Activated CD4-positive, alpha-beta T cell treated with anti-CD3 and anti-CD28 coated beads, Interleukin-10, Interleukin-2, amounts not matched to agents 100 ng/mL and 50 ng/mL, durations not matched to agents 16 hours and 8 hours (primary cell): ENCODE data around the gene KERA.

Source experiments
- DNase-seq: peaks from one replicate; pipeline ENCODE4 v3.0.0-alpha.2; 2020

Gene KERA

DNA sequence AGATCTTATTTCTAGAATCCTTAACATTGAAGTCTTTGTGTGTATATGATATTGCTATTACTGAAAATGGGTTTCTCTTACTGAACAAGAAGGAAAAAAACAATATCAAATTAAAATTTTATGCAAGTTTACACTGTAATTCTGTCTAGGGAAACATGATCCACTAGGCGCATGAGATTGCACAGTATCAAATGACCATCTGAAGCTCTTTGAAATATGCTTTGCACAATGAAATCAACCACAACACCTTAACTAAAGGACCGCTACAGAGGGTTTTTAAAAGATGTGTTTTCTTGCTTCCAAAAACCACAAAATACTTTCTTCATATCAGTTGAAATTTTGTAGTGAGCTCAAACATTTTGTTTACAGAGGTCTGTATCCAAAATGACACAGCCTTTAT, 15.1 kb upstream of the KERA start:
- DNase-seq, result no peak

DNA sequence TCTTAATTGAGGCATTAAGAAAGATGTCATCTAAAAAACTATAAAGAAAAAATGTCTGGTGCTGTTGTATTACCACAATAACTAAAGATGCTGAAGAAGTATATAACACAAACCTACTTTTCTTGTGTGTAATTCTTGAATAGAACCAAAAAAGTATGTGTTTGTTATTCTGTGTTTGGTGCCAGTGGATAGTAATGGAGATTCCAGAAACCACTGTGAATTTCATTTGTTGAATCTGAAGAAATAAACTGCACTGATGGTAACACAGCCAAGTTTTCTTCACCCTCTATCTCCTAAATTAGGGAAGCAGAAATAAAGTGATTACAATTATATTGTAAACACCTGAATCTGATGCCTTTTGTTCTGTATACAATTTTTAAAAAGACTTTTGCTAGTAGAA, 13.1 kb upstream of the KERA start:
- no peak for DNase-seq

DNA sequence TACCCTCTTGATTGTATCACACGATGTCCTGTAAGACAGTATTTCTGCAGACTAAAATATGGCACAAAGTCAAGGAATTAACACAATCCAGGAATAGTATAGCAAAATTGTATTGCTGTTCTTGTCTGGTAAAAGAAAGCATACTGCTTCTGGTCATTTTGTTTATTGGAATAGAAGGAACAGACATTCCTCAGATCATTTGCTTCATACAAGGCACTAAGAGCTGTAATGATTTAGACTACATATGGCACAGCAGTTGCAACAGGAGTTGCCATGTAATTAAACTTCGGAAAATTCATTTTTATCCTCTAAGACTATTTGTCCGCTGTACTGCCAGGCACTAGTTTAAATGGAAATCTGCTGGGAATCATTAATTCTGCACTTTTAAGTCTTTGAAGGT, 7.6 kb upstream of the KERA start:
- no peak for DNase-seq

DNA sequence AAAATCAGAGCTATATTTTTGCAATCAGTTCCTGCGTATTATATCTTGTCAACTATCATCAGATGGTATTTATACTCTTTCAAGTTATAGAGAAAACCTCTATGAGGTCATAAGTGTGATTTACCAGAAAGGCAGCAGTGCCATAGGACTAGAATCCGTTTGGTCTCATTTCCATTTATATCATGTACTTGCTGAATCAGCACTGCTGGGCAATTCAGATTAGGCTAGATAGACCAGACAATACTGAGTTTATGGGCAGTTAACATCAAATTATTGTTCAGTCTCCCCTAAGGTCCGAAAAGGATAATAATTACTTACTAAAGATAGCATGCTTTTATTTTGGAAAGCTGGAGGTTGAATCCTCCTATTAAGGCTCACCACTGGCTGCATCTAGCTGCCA, 6.8 kb upstream of the KERA start:
- DNase-seq, result no peak

DNA sequence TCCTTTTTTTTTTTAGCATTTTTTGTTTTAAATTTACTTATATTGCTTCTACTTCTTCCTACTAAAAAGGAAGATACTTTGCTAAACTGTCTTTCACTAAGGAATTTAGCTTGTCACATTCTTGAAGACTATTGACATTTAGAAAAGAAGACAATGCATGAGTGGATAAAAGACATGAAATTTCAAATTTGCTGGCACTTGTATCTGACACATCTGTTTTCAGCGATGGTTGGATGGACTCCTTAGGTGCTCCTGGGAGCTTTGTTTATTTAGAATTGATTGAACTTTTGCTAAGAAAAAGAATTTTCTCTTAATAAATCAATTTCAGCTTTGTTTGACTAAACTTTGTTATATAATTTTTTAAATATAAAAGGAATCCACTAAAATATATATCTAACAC, 3.3 kb upstream of the KERA start:
- no peak for DNase-seq

DNA sequence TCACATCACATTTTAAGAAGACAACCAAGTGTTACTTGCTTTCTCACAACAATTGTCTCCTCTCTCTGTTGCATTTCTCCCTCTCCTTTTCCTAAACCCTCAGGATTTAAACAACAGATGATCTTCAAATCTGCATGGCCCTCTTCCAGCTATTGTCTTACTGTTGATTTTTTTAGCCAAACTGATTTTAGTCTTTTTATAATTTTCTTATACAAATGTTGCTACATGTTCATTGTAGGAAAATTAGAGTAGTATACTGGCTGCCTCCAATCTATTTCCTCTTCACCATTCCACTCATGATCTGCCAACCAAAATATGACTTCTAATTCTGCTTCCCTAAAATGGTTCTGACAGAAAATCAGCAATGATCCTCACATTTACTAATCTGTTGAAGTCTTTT, 1.4 kb upstream of the KERA start:
- no peak for DNase-seq

DNA sequence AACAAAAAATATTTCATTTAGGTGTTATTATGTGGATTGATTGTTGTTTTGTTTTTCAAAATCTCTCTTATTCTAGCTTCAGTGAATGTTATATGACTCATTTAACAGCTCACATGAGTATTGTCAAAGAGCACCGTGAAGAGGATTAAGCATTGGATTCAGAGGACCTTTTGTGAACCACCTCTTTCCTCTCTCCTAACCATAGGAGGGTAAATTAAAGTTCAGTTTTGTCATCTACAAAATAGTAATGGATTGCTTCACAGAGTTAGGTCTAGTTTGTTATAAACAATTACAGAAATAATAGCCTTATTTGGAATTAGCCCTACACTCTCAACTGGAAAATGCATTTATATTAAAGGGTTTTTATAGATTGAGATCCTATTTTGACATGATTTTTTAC, 962 bp upstream of the KERA start:
- DNase-seq, result no peak

DNA sequence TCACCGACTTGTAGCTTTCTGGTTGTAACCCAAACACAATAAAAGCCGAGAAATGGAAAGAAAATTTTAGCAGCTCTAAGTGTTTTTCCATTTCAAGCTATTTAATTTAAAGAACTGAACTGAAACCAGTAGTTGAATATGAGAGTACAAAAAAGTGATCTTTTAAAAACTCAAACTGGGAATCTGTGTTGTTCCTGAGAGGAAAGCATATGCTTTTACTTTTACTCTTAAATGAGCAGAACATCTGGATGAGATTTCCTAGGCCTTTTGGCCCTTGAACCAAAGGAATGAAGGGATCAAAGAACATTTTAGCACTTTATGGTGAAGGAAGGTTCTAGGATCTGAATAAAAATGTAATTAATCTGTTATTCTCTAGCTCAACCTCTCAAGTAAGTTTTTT, 1.3 kb downstream of the KERA start:
- DNase-seq, result no peak

DNA sequence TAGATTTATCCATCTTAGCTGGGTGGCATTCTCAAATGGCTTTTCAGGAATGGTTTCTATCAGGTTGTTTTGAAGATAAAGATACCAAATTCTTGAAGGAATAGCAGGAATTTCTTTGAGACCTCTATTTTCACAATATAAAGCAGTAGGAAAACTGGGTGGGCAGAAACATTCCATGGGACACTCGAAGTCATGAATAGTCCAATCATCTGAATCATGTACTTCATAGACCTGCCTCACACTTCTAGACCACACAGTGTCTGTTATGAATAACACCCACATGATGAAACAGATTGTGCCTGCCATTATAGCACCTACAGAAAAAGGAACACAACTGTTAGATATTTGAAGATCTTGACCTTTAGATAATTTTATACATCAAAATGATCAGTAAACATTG, 1.8 kb downstream of the KERA start:
- DNase-seq, result no peak

DNA sequence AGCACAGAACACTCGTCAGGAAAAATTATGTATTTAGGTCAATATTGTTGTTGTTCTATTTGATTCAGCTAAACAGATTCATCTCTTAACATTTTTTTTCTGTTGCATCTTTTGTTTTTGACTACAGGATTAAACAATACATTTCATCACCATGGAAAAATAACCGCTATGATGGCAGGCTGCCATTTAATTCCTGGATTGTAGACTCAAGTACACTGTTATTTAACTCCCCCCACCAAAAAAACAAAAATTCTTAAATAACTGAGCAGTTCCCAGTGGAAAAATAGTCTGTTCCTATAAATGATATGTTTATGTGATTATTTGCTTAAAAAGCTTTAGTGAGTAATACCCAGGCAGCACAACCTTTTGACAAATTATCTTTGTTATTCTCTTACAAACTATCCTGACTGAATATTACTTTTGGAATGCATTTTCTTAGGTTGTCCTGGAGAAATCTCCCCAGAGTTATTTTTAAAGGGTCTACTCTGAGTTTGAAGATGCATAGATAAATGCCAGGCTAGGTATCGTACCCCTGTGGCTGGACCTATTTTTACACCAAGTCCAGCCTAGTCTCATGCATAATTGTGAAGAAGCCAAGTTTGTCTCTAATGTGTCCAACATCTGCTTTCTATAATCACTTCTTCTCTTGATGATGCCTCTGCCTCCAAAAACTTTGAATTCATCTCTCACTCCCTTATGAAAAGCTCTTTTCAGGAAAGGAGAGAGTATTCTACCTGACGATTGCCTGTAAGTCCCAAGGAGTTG, 3.7 kb downstream of the KERA start:
- no peak for DNase-seq

DNA sequence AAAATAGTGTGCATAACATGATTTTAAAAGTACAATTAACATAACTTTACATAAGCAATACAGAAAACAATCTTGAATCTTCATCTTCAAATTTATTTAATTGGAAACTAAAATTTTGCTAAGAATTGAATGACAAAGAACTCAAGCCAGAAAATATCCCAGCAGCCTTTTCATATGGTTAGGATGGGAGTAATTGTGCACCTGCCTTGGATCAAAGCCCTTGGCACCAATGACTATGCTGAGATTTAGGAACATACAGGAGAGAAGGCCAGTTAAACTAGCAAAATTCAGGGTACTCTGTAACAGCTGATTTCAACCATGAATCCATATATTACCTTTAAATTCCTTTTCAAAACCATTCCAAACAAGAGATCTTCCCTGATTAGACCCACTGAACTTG, 5.8 kb downstream of the KERA start:
- DNase-seq, result no peak

DNA sequence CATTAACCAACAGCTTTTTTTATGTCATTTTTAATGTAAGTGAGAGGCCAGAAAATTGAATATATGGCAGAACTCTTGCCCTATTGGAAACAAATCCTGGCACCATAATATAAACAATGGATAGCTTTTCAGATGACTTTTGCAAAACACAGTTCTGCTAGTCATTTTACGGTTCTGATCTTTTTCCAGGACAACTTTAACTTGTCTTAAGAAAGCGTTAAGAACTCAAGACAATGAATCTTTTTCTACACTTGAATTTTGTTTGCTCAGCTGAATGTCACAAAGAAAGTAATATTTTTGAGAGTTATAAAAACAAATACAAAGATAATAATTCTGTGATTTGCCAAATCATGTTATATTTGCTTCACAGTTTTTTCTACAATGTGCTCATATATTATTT, 13.2 kb downstream of the KERA start:
- DNase-seq, result no peak

DNA sequence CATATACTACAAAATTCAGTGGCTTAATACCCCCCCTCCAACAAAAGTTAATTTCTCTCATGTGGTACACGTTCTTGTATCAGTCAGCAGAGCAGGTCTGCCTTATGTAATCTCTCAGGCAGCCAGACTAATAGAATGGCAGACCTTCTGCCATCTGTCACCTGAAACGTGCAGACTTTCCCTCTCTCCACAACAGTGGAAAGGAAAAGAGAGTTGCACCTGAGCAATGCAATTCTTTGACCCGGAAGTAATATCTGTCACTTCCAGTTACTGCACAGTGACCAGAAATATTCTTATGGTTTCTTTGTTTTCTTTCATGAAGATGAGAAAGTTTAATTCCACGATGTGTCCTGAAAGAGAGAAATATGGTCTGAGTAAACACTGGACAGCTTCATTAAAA, 14.4 kb downstream of the KERA start:
- DNase-seq, result no peak

DNA sequence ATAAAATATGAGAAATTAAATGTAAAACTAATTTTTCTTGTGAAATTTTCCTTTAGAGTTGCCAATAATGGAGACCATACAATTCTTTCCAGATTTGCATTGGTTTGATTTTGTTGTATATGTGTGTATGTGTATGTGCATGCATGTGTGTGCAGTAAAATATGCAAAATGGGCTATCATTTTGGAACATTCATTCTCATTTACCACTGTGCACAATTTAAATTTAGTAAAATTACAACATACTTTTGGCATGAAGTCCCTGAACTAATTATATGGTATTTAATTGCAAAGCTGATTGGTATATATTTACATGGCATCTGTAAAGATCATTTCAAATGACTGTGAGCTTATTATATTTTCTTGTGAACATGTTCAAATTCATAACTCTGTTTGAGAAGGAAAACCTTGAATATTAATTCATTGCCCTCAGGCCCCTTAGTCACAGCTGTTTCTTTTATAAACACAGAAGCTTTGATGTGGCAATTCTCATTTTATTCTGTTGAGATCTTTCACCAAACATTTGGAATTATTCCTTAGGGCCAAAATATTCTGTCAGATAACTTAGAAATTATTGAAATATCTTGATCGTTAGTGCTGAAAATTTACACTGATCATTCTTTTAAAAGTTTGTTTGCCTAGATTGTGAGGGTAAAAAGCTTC, 17.6 kb downstream of the KERA start:
- no peak for DNase-seq

DNA sequence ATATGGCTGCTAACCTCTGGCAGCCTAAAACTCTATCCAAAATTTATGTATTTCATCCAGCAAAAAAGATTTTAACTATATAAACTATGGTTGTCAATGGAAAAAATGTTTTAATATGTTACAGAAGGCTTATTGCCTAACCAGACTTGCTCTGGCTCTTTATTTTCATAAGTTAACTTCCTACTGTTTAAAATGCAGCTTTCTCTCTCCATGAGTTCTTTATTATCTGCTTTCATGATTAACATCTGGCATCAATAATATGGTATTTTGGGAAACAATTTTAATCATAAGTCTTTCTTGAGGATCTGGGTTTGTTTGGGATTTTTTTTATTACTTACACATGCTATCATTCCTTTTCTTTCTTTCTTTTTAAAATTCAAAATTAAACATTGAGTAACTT, 20.5 kb downstream of the KERA start:
- no peak for DNase-seq

DNA sequence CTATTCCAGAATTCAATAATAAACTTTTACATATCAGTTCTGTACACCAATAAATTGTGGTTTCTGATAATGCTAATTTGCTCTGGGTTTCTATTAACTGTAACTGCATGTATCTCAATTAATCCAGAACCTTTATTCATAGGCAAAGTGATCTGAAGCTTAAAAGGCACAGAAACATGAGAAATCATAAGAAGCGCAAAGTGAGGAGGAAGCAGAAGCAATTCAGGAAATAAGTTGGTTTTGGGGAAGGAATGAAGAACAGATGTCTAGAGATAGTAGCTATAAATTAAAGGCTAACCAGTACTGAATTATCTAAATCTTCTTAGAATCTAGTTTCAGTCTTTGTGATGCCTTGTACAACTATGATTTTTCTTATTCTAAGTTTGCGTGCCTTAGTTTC, 24.6 kb downstream of the KERA start:
- DNase-seq, result no peak

DNA sequence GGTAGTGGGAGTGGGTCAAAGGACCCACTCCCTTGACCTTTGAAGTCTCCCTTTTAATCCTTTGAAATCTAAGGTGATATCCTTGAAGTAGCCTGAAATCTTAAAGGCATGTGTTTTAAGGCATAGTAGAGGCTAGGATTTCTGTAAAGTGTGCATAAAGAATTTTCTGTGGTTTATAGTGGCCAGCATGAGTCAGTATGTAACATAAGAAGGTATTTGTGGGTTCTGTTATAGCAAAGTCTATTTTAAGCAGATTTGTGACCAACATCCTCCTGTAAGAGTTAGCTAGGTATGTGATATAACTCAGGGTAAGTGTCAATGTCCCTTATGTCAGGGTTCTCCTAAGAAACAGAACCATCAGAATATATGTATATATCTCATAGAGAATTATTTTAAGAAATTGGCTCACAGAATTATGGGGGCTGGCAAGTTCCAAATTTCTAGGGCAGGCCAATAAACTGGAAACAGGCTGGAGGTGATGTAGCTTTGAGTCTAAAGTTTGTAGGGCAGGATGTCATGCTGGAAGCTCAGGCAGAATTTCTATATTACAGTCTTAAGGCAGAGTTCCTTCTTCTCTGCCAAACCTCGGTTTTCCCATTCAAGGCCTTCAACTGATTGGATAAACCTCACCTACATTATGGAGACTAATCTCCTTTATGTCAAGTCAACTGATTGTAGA, 34.4 kb downstream of the KERA start:
- peak; percentile 3 for DNase-seq

DNA sequence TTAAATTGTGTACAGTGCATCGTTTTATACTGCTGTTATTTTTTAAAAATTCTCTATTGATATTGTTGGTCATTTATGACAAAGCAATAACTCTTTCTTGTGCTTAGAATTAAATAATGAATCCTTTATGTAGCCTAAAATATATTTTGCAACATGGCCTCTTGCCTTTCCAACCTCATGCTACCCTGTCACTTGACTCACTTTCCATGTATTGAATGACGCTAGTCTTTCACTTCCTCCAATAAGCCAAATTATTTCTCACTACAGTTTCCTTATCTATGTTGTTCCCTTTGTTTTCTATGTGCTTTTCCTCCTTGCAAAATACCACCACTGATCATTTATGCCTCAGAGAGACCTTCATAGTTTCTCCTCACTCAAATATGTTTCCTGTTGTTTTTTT, 36.7 kb downstream of the KERA start:
- no peak for DNase-seq

DNA sequence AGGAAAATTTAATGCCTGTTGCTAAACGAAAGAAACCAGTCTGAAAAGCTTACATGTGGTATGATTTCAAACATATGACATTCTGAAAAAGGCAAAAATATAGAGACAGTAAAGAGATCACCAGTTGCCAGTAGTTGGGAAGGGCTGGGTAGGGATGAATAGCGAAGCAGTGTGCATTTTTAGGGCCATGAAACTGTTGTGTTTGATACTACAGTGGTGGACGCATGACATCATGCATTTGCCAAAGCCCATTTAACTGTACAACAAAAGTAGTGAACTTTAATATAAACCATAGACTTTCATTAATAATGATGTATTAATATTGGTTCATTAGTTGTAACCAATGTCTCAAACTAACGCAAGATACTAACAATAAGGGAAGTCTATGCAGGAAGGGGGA, 38.4 kb downstream of the KERA start:
- DNase-seq, result no peak

DNA sequence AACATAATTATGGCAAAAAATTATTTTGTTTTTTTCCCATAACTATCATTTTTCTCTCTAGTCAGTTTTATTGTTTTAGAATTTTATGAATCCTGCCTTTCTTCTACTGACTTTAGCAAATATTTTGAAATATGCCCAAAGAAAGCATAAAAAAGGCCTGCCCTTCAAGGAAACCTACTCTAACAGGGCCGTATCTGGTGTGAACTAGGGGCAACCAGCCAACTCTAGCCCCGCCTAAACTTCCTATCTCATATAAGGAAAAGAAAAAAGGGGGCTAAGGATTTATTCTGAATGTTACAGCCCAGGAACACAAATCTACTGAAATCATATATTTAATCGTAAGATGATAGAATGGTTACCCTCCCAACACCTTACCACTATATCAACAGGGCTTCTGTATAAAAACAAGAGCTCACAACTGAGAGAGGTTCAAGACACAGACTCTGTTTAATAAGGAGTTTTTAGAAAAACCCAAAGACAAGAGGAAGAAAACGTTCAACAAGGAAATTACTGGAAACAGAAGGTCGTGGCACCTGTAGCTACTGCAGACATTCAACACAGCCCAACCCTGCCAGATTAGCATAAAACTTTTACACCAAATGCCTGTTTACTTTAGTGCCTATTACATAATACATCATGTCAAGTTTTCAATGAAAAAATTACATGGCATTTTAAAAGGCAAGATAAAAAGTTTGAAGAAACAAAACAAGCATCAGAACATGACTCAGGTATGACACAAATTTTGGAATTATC, 40.1 kb downstream of the KERA start:
- no peak for DNase-seq

DNA sequence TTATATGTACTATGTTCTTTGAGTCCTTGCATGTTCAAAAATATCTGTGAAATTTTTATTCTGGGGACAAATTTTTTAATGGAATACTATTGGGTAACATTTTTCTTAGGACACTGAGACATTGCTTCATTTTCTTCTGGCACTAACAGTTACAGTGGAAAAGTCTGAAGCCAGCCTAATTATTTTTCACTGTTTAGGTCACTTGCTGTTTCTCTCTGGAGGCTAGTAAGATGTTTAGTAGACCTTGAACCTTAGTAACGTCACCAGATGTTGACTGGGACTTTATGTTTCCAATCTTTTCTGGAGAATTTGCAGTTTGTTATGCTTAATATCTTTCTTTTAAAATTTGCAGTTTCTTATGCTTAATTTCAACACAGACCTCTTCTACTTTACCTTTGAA, 40.8 kb downstream of the KERA start:
- DNase-seq, result no peak

DNA sequence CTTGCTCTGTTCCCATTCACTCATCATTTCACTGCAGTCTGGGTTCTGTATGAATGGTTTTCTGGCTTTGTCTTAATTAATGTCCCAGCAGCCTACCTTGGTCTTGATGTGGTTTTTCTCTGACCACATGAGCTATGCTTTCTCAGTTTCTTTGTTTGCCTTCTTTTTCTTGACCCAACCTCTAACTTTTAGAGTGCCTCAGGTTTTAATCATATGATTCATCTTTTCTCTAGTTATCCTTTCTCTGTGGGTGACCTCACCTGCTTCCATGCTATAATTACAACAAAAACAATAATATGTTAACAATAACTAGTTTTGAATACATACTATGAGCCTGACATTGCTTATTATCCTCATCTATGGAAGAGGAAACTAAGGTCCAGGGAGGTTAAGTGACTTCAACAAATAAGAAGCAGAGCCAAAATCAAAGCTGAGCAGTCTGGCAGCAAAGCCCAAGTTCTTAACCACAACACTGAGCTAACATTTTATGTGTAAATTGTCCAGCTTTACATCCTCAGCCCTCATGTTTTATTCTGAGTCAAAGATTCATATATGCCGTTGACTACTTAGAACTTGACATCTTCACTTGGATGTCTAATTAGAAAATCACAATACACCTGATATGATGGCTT, 48.4 kb downstream of the KERA start:
- peak; percentile 9 for DNase-seq
